Astrocyte (in vitro differentiated cells and primary cell): ENCODE results near the gene SPDYE3. TPM values are rescaled to one million over a fixed set of nuclear protein-coding genes. Genes with fewer than 3 reads are reported as not detected.
"Not testable (repeated sequence)": the region's sequence is repeated elsewhere in the genome, so short reads cannot be mapped to it uniquely, and the experiment has no call there.

Experiments used
- DNase-seq: peaks from one replicate; pipeline ENCODE4 v3.0.0-alpha.2; 2010; ENCODE audit warnings: low read depth
- FAIRE-seq: peaks from 2 replicates; lab custom pipeline; 2011; peaks lifted over from hg19 to GRCh38; lab: Jason Lieb, UNC
- H2AFZ ChIP-seq: 2 replicates; pipeline ENCODE4 v1.6.0; 2012; ENCODE audit warnings: low read depth, low read length, inconsistent platforms
- H3K27ac ChIP-seq: 2 replicates; pipeline ENCODE4 v1.5.1; 2011; ENCODE audit warnings: low read depth, low read length, inconsistent platforms
- H3K27me3 ChIP-seq: 2 replicates; pipeline ENCODE4 v1.6.0; 2011; ENCODE audit warnings: low read length, inconsistent platforms; ENCODE audit not compliant: insufficient read depth
- H3K36me3 ChIP-seq: 2 replicates; pipeline ENCODE4 v1.5.1; 2011; ENCODE audit warnings: low read length, inconsistent platforms; ENCODE audit not compliant: insufficient read depth
- H3K4me1 ChIP-seq: 2 replicates; pipeline ENCODE4 v1.5.1; 2011; ENCODE audit warnings: low read length, inconsistent platforms; ENCODE audit not compliant: insufficient read depth
- H3K4me2 ChIP-seq: 2 replicates; pipeline ENCODE4 v1.6.0; 2012; ENCODE audit warnings: low read length, inconsistent platforms
- H3K4me3 ChIP-seq: 2 replicates; pipeline ENCODE4 v1.5.1; 2011; ENCODE audit warnings: low read depth, mild to moderate bottlenecking, low read length, inconsistent platforms; ENCODE audit not compliant: insufficient read depth
- H3K79me2 ChIP-seq: 2 replicates; pipeline ENCODE4 v1.6.0; 2012; ENCODE audit warnings: mild to moderate bottlenecking, low read length, inconsistent platforms; ENCODE audit not compliant: insufficient read depth
- H3K9ac ChIP-seq: 2 replicates; pipeline ENCODE4 v1.6.0; 2012; ENCODE audit warnings: mild to moderate bottlenecking, low read length, inconsistent platforms
- H3K9me3 ChIP-seq: 2 replicates; pipeline ENCODE4 v1.5.1; 2012; ENCODE audit warnings: low read depth, mild to moderate bottlenecking, low read length, inconsistent platforms; ENCODE audit not compliant: insufficient read depth
- H4K20me1 ChIP-seq: 2 replicates; pipeline ENCODE4 v1.6.0; 2012; ENCODE audit warnings: low read length, inconsistent platforms; ENCODE audit not compliant: insufficient read depth
- H3K27ac Mint-ChIP-seq: one replicate; pipeline ENCODE4 v1.8.0; 2021; ENCODE audit warnings: mild to moderate bottlenecking, mixed read lengths; ENCODE audit not compliant: unreplicated experiment
- H3K27me3 Mint-ChIP-seq: one replicate; pipeline ENCODE4 v1.8.0; 2021; ENCODE audit warnings: low read depth, mixed read lengths; ENCODE audit not compliant: unreplicated experiment
- H3K36me3 Mint-ChIP-seq: one replicate; pipeline ENCODE4 v1.8.0; 2021; ENCODE audit warnings: low read depth, mixed read lengths; ENCODE audit not compliant: unreplicated experiment
- H3K4me1 Mint-ChIP-seq: one replicate; pipeline ENCODE4 v1.8.0; 2021; ENCODE audit warnings: low read depth, mixed read lengths; ENCODE audit not compliant: unreplicated experiment
- H3K4me3 Mint-ChIP-seq: one replicate; pipeline ENCODE4 v1.8.0; 2021; ENCODE audit warnings: mild to moderate bottlenecking, moderate library complexity, mixed read lengths; ENCODE audit not compliant: unreplicated experiment
- H3K9me3 Mint-ChIP-seq: one replicate; pipeline ENCODE4 v1.8.0; 2021; ENCODE audit warnings: mild to moderate bottlenecking, mixed read lengths; ENCODE audit not compliant: unreplicated experiment
- CTCF ChIP-seq: IDR thresholded peaks from 2 replicates; pipeline ENCODE4 v1.5.1; 2011; ENCODE audit warnings: low read depth, mild to moderate bottlenecking, inconsistent platforms, low read length, moderate library complexity; ENCODE audit not compliant: insufficient read depth
- total RNA-seq: library from RNA; stranded (reverse); gene quantifications from 2 replicates; pipeline ENCODE4 v1.2.1, GENCODE V29; 2021

The SPDYE3 gene
- total RNA-seq, 1 donor from 2014 or later: not detected

GRCh38 chr7:100364480-100364879 lies 57.0 kb downstream of the SPDYE3 start:
- Histone ChIP-seq H3K79me2 (no peaks in the 10 kb centered on the region), H3K9ac (no peak overlapping the region), H4K20me1 (peaks cover 8% of the 10 kb centered on the region), H3K4me1 (no peaks in the 10 kb centered on the region), H3K4me2 (no peak overlapping the region), H3K36me3 (peaks cover 37% of the 10 kb centered on the region), H3K4me3 (no peak overlapping the region), H2AFZ (no peak overlapping the region), H3K9me3 (no peaks in the 10 kb centered on the region), H3K27ac (no peak overlapping the region), H3K27me3 (no peaks in the 10 kb centered on the region)
- FAIRE-seq (no peak), DNase-seq (no peak)
- H3K27ac Mint-ChIP-seq: no peak overlapping the region
- no peaks in the 10 kb centered on the region for H3K4me1 Mint-ChIP-seq
- TF ChIP-seq CTCF: no peak
- no peaks in the 10 kb centered on the region for H3K9me3 Mint-ChIP-seq
- H3K36me3 Mint-ChIP-seq: peaks cover 33% of the 10 kb centered on the region
- no peaks in the 10 kb centered on the region for H3K27me3 Mint-ChIP-seq
- no peak overlapping the region for H3K4me3 Mint-ChIP-seq

GRCh38 chr7:100365998-100366367 lies 58.5 kb downstream of the SPDYE3 start:
- H3K27me3 Mint-ChIP-seq, H3K27ac Mint-ChIP-seq, H3K27ac ChIP-seq, H3K4me1 Mint-ChIP-seq, H2AFZ ChIP-seq, H3K27me3 ChIP-seq, FAIRE-seq, H3K9me3 ChIP-seq, H3K9me3 Mint-ChIP-seq, H3K4me2 ChIP-seq, H3K4me3 ChIP-seq, H3K9ac ChIP-seq, DNase-seq, H3K79me2 ChIP-seq, H4K20me1 ChIP-seq, H3K4me1 ChIP-seq: not testable (repeated sequence)
- peaks cover 26% of the 10 kb centered on the region for H3K36me3 ChIP-seq
- Mint-ChIP-seq H3K4me3 (peak overlapping the region; percentile 64), H3K36me3 (peaks cover 24% of the 10 kb centered on the region)

- Histone ChIP-seq H4K20me1 (no peaks in the 10 kb centered on the region), H3K9ac (no peak overlapping the region), H3K4me1 (no peaks in the 10 kb centered on the region), H2AFZ (no peak overlapping the region), H3K36me3 (peaks cover 21% of the 10 kb centered on the region), H3K4me2 (no peak overlapping the region), H3K4me3 (no peak overlapping the region), H3K79me2 (no peaks in the 10 kb centered on the region), H3K27ac (no peak overlapping the region), H3K27me3 (no peaks in the 10 kb centered on the region), H3K9me3 (no peaks in the 10 kb centered on the region)
- peaks cover 24% of the 10 kb centered on the region for H3K36me3 Mint-ChIP-seq
- no peak for TF ChIP-seq CTCF
- H3K27me3 Mint-ChIP-seq: no peaks in the 10 kb centered on the region
- FAIRE-seq (no peak), DNase-seq (no peak)
- H3K4me3 Mint-ChIP-seq: peak overlapping the region; percentile 64
- peak overlapping the region; percentile 26 for H3K27ac Mint-ChIP-seq
- H3K9me3 Mint-ChIP-seq: no peaks in the 10 kb centered on the region
- no peaks in the 10 kb centered on the region for H3K4me1 Mint-ChIP-seq
Measured at GRCh38 chr7:100366411-100367250, 59.1 kb downstream of the SPDYE3 start.
